OCI-LY7 (cell line): Measurements from ENCODE around the gene TM9SF1. TPM values are rescaled to one million over a fixed set of nuclear protein-coding genes. Genes with fewer than 3 reads are reported as not detected.
"Not testable (repeated sequence)": the region's sequence is repeated elsewhere in the genome, so short reads cannot be mapped to it uniquely, and the experiment has no call there.

Source experiments
- BruUV-seq: library from RNA; stranded (reverse); fragments of 400-500 nt; replicated peaks from 2 replicates; lab custom pipeline; 2021; lab: Mats Ljungman, UMichigan
- CTCF ChIA-PET: fragments of 300-600 bp; sonication (Branson Sonifier 250); formaldehyde crosslinking; loops from one replicate; lab custom pipeline; 2022; ENCODE audit warnings: antibody characterized with exemption; ENCODE audit not compliant: unreplicated experiment; lab: Charles Lee
- POLR2A ChIA-PET: fragments of 300-600 bp; sonication (Branson Sonifier 250); formaldehyde crosslinking; loops from one replicate; lab custom pipeline; 2022; ENCODE audit warnings: antibody characterized with exemption; lab: Charles Lee
- DNase-seq: peaks from one replicate; pipeline ENCODE4 v3.0.0-alpha.2; 2015; ENCODE audit warnings: low spot score
- H2AFZ ChIP-seq: fragments of 200-600 bp; sonication (generic), shearing (Covaris generic); 2 replicates; pipeline ENCODE4 v1.6.1; 2014; ENCODE audit warnings: mild to moderate bottlenecking, antibody characterized with exemption, low read length, moderate library complexity
- H3K27ac ChIP-seq: fragments of 200-600 bp; sonication (generic); 2 replicates; pipeline ENCODE4 v1.5.1; 2014; ENCODE audit warnings: mixed run types, low read depth, mild to moderate bottlenecking, moderate library complexity, low read length, inconsistent platforms; ENCODE audit not compliant: poor library complexity, severe bottlenecking
- H3K36me3 ChIP-seq: fragments of 200-600 bp; sonication (generic); 2 replicates; pipeline ENCODE4 v1.6.1; 2014; ENCODE audit warnings: mild to moderate bottlenecking, antibody characterized with exemption, low read length, moderate library complexity, mixed read lengths; ENCODE audit not compliant: insufficient read depth
- H3K4me1 ChIP-seq: fragments of 200-600 bp; sonication (generic); 2 replicates; pipeline ENCODE4 v1.5.1; 2014; ENCODE audit warnings: mild to moderate bottlenecking, low read length; ENCODE audit not compliant: insufficient read depth, poor library complexity, severe bottlenecking
- H3K4me2 ChIP-seq: fragments of 200-600 bp; sonication (generic); 2 replicates; pipeline ENCODE4 v1.6.1; 2014; ENCODE audit warnings: mild to moderate bottlenecking, low read length
- H3K4me3 ChIP-seq: fragments of 200-600 bp; sonication (generic); 2 replicates; pipeline ENCODE4 v1.5.1; 2014; ENCODE audit warnings: mild to moderate bottlenecking, low read depth, low read length; ENCODE audit not compliant: poor library complexity, severe bottlenecking
- H3K79me2 ChIP-seq: fragments of 200-600 bp; sonication (generic); 2 replicates; pipeline ENCODE4 v1.6.1; 2016; ENCODE audit warnings: low read depth, mild to moderate bottlenecking, low read length, moderate library complexity, mixed read lengths; ENCODE audit not compliant: insufficient read depth
- H3K9me2 ChIP-seq: fragments of 200-600 bp; sonication (generic); 2 replicates; pipeline ENCODE4 v1.6.1; 2016; ENCODE audit warnings: mild to moderate bottlenecking, low read length, mixed read lengths; ENCODE audit not compliant: insufficient read depth
- H3K9me3 ChIP-seq: fragments of 200-600 bp; sonication (generic); 2 replicates; pipeline ENCODE4 v1.6.1; 2014; ENCODE audit warnings: mild to moderate bottlenecking, mixed run types, low read length, mixed read lengths
- H4K20me1 ChIP-seq: fragments of 200-600 bp; sonication (generic); 2 replicates; pipeline ENCODE4 v1.6.1; 2014; ENCODE audit warnings: mild to moderate bottlenecking, antibody characterized with exemption, low read length, moderate library complexity, mixed read lengths; ENCODE audit not compliant: insufficient read depth
- CTCF ChIP-seq: fragments of 200-600 bp; sonication (generic); conservative IDR thresholded peaks from 2 replicates; pipeline ENCODE4 v1.5.1; 2014; ENCODE audit warnings: mild to moderate bottlenecking, antibody characterized with exemption, low read length, moderate library complexity, mixed read lengths
- EZH2phosphoT487 ChIP-seq: fragments of 200-600 bp; sonication (generic); IDR thresholded peaks from 2 replicates; pipeline ENCODE4 v1.6.1; 2018; ENCODE audit warnings: low read depth, borderline replicate concordance, mild to moderate bottlenecking, mixed run types, antibody characterized with exemption, low read length, moderate library complexity, mixed read lengths
- intact Hi-C: fragments of 100-400 bp; cut with micrococcal nuclease; formaldehyde crosslinking; loops from one replicate; pipeline ENCODE4 v1.10.0; 2022; ENCODE audit not compliant: unreplicated experiment
- total RNA-seq, 2 experiments: library from RNA; depleted of rRNA in 1 of 2; stranded (reverse); fragments of >200 nt in 1 of 2; shearing (Covaris generic) in 1 of 2; gene quantifications; 2 replicates each; pipeline ENCODE4 v1.2.3, GENCODE V29; 2014 to 2022

The TM9SF1 gene
- total RNA-seq, 2 experiments from 2014 or later, result 23.4 to 27.8 TPM

- intact Hi-C loops, result no loop called here
- Histone ChIP-seq H3K9me3 (no peaks in the 10 kb centered on the region), H3K79me2 (peaks cover 77% of the 10 kb centered on the region), H3K4me3 (no peak overlapping the region), H2AFZ (no peak overlapping the region), H3K9me2 (no peaks in the 10 kb centered on the region), H3K4me2 (no peak overlapping the region), H4K20me1 (no peaks in the 10 kb centered on the region), H3K4me1 (peaks cover 7% of the 10 kb centered on the region), H3K27ac (no peak overlapping the region), H3K36me3 (peaks cover 42% of the 10 kb centered on the region)
- ChIA-PET CTCF (no interaction called here), POLR2A (no interaction called here)
- no TSS peak for BruUV-seq
- no peak for DNase-seq
- TF ChIP-seq CTCF (no peak), EZH2phosphoT487 (no peak)
Measured at GRCh38 chr14:24226473-24226872, 31.2 kb upstream of the TM9SF1 start.

DNA sequence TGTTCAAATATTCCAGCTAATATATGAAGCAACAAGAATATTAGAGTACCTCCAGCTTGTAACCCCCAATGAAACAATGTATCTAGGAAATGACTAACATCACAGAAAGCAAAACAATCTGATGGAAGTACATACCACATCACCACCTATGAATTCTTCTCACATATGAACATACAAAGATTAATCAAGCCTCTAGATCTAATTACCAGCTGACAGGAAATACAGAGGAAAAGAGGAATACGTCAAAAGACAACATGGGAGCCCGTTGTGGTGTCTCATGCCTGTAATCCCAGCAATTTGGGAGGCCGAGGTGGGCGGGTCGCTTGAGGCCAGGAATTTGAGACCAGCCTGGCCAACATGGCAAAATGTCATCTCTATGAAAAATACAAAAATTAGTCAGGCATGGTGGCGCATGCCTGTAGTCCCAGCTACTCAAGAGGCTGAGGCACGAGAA is 29.4 kb upstream of the TM9SF1 start:
- POLR2A ChIA-PET, result interaction anchor here (0.9 to 1.0 kb wide), 2 partner anchors 9 to 10 kb away, joined by 3 read pairs; partner anchors contain the start of gene MDP1
- no peak for DNase-seq
- H3K4me3 ChIP-seq, result no peak overlapping the region
- H3K9me2 ChIP-seq, result no peaks in the 10 kb centered on the region
- TF ChIP-seq CTCF, result no peak
- no peak for TF ChIP-seq EZH2phosphoT487
- no peaks in the 10 kb centered on the region for H4K20me1 ChIP-seq
- peaks cover 76% of the 10 kb centered on the region for H3K79me2 ChIP-seq
- H3K27ac ChIP-seq, result no peak overlapping the region
- intact Hi-C loops, result no loop called here
- no peak overlapping the region for H2AFZ ChIP-seq
- no peaks in the 10 kb centered on the region for H3K4me1 ChIP-seq
- H3K36me3 ChIP-seq, result peaks cover 42% of the 10 kb centered on the region
- CTCF ChIA-PET, result no interaction called here
- BruUV-seq, result no TSS peak
- H3K4me2 ChIP-seq, result no peak overlapping the region
- no peaks in the 10 kb centered on the region for H3K9me3 ChIP-seq

DNA sequence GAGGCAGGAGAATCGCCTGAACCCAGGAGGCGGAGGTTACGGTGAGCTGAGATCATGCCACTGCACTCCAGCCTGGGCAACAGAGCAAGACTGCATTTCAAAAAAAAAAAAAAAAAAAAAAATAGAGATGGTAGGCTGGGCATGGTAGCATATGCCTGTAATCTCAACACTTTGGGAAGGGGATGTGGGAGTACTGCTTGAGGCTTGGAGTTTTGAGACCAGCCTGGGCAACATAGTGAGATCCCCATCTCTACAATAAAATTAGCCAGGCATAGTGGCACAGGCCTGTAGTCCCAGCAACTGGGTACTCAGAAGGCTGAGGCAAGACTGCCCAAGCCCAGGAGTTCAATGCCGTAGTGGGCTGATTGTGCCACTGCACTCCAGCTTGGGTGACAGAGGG is 27.7 kb upstream of the TM9SF1 start:
- H3K9me2 ChIP-seq, intact Hi-C loops, H2AFZ ChIP-seq, CTCF ChIA-PET, H4K20me1 ChIP-seq, H3K4me2 ChIP-seq, H3K4me3 ChIP-seq, BruUV-seq, H3K27ac ChIP-seq, DNase-seq, H3K9me3 ChIP-seq, POLR2A ChIA-PET, H3K4me1 ChIP-seq: not testable (repeated sequence)
- peaks cover 67% of the 10 kb centered on the region for H3K79me2 ChIP-seq
- H3K36me3 ChIP-seq, result peaks cover 34% of the 10 kb centered on the region
